ENCODE results near the gene ANKRD17.
"Not testable (repeated sequence)": the region's sequence is repeated elsewhere in the genome, so short reads cannot be mapped to it uniquely, and the experiment has no call there.

The ANKRD17 gene

DNA sequence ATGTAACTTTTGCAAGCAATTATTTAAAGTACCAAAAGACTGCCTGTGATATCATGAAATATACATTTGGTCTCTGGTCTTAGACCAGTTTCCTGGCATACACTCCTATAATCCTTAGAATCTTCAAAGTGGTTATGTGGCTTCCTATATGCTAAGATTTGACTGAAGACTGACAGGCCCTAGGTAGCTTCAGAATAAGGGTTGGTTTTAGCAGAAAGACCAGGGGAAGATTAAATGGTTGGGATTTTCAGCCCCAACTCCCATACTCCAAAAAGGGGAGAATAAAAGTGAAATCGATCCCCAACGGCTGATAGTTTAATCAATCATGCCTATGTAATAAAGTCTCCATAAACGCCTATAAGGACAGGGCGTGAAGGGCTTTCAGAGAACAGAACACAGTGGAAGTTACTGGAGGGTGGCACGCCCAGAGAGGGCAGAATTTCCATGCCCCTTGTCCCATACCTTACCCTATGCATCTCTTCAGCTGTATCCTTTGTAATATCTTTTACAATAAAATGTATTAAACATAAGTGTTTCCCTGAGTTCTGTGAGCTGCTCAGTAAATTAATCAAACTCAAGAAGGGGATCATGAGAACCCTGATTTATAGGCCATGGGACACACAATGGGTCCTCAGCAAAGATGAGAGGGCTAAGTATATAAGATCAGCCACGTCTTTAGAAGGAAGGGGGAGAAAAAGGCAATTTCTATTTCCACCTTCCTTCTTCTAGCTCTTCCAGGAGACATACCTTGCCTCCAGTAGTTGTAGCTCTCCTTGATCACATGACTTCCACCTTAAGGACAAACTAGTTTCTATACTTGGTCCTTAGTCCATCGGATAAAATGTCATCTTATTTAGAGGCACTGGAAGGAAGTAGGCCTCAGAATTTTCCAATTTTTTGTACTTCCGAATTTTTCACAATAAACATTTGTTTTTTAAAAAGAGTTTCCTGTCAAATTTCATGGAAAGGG lies 26.8 kb downstream of the ANKRD17 start:
- Mint-ChIP-seq H3K4me3 (no peak overlapping the region), H3K27me3 (no peaks in the 10 kb centered on the region), H3K4me1 (ENCODE audit: low read depth) (peaks cover 27% of the 10 kb centered on the region), H3K9me3 (no peaks in the 10 kb centered on the region), H3K36me3 (ENCODE audit: low read depth) (peaks cover 83% of the 10 kb centered on the region), H3K27ac (peak overlapping the region; percentile 26)
- no peak for DNase-seq

DNA sequence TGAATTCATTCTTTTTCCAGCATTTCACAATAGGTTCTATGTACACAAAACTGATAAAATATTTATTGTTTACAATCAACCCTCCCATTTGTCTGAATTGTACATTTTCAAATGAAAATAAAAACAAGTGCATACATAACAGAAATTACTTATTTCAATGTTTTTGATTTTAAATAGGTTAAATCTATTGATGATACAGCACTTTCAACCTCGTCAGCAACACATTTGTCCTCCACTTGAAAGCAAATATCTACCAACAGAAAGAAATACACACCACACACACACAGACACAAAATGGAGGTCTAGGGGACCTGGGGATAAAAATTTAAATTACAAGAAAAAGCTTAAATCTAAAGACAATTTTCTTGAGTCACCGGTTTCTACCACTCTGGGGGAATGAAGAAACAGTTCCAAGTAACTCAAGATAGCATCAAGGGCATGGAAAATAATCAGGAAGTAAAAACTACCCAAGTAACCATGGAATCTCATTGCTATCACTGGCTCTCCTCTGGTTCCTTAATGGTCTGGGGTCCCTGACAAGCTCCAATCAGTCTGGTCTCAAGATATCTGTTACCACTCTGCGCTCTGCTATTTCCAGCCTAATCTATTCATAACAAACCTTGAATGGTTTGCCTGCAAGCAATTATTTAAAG lies 27.6 kb downstream of the ANKRD17 start:
- Mint-ChIP-seq H3K36me3 (ENCODE audit: low read depth) (peaks cover 80% of the 10 kb centered on the region), H3K4me1 (ENCODE audit: low read depth) (peaks cover 25% of the 10 kb centered on the region), H3K27ac (no peak overlapping the region), H3K9me3 (no peaks in the 10 kb centered on the region), H3K27me3 (no peaks in the 10 kb centered on the region), H3K4me3 (no peak overlapping the region)
- DNase-seq, result no peak

DNA sequence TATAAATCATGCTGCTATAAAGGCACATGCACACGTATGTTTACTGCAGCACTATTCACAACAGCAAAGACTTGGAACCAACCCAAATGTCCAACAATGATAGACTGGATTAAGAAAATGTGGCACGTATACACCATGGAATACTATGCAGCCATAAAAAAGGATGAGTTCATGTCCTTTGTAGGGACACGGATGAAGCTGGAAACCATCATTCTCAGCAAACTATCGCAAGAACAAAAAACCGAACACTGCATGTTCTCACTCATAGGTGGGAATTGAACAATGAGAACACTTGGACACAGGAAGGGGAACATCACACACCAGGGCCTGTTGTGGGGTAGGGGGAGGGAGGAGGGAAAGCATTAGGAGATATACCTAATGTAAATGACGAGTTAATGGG lies 29.8 kb downstream of the ANKRD17 start:
- H3K36me3 Mint-ChIP-seq (ENCODE audit: low read depth), result peaks cover 68% of the 10 kb centered on the region
- H3K27me3 Mint-ChIP-seq, DNase-seq, H3K4me3 Mint-ChIP-seq, H3K27ac Mint-ChIP-seq, H3K9me3 Mint-ChIP-seq: not testable (repeated sequence)
- H3K4me1 Mint-ChIP-seq (ENCODE audit: low read depth), result peaks cover 29% of the 10 kb centered on the region

DNA sequence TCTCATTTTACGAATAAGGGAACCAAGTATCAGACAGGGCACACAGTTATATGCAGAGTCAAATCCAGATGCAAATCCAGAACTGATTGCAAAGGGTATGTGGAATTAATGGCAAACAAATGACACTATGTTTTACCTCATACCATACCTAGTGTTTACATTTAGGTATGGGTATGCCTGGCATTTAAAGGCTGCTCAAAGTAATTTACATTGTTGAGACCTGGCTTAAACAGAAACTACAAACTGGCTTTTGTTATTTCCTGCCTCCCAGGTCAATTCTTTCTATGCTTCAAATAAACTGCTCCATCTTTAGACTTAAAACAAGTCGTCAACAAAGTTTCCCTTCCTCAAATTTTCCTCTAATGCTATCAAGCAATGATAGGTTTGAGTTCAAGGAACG lies 33.7 kb downstream of the ANKRD17 start:
- Mint-ChIP-seq H3K27ac (peak overlapping the region; percentile 66), H3K4me3 (no peak overlapping the region), H3K4me1 (ENCODE audit: low read depth) (peaks cover 27% of the 10 kb centered on the region), H3K9me3 (no peaks in the 10 kb centered on the region), H3K27me3 (no peaks in the 10 kb centered on the region), H3K36me3 (ENCODE audit: low read depth) (peaks cover 47% of the 10 kb centered on the region)
- DNase-seq, result no peak

DNA sequence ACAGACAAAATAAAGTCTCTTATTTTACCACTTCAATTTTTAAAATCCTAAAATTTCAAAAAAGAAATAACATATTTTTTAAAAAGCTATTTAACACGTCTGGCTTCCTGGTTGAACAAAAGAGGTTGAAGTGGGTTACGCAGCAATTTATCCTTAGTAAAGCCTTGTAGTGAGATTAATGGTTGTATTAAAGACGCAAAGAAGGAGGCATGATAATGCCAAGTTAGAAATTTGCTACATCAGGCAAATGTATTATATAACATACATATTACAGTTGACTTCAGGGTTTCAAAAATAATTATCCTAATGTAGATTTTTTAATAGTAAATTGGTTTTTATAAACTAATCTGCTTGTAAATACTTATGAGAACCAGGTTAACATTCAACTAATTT lies 35.3 kb downstream of the ANKRD17 start:
- DNase-seq, result no peak
- no peak overlapping the region for H3K4me3 Mint-ChIP-seq
- H3K27me3 Mint-ChIP-seq, result no peaks in the 10 kb centered on the region
- peaks cover 48% of the 10 kb centered on the region for H3K36me3 Mint-ChIP-seq (ENCODE audit: low read depth)
- H3K27ac Mint-ChIP-seq, result no peak overlapping the region
- H3K9me3 Mint-ChIP-seq, result no peaks in the 10 kb centered on the region
- H3K4me1 Mint-ChIP-seq (ENCODE audit: low read depth), result peaks cover 36% of the 10 kb centered on the region

DNA sequence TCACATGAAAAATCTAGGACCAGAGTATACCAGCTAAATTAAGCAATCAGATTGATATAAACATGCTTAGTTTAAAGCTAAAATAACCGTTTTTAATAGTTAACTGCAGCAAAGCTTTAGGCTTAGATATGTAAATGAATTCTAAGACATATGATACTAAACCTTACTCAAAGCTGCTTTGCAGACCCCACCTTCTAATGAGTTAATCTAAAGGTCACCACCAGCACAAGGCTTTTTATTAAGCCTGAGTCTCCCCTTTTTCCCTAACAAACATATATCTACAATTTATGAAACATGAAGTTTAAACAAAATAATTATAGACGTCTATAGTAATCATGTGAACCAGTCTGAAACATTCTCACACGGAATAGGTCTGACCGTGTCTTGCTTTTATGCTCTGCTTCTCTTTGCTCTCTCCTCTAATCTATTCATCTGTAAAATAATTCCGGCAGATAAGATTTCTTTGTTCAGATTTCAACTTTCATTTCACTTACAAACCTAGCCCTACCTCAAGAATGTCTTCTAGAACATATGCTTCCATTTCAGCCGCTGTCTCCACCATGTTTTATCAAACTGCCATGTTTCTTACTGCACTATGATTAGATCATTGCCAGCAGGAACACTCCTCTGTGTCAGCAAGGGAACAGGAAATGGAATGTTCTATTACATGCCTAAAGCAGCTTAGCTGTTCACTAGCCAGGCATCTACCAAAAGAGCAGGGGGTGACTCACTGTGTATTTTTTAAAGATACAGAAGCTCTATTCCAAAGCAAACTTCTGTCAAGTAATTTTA lies 35.9 kb downstream of the ANKRD17 start:
- H3K4me1 Mint-ChIP-seq (ENCODE audit: low read depth), result peaks cover 37% of the 10 kb centered on the region
- H3K4me3 Mint-ChIP-seq, result no peak overlapping the region
- H3K27ac Mint-ChIP-seq, result no peak overlapping the region
- H3K36me3 Mint-ChIP-seq (ENCODE audit: low read depth), result peaks cover 51% of the 10 kb centered on the region
- H3K9me3 Mint-ChIP-seq, result no peaks in the 10 kb centered on the region
- no peaks in the 10 kb centered on the region for H3K27me3 Mint-ChIP-seq
- no peak for DNase-seq

DNA sequence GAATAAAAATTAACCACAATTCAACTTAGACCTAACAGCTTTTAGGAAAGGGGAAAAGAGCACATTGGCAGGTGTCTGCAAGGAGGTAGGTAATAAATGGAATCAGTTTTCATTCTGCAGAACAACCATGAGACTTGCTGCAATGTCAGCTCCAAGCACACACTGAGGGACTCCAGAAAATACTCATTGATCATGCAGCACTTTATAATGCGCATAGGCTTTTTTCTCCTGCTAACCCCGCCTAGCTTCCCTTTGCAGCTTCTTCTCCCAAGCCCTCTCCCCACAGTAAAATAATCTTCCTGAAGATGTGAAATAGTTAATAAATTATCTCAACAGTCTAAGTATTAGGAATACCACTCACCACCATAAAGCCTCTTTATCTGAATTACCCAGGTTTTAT lies 36.9 kb downstream of the ANKRD17 start:
- no peaks in the 10 kb centered on the region for H3K27me3 Mint-ChIP-seq
- peak overlapping the region; percentile 60 for H3K4me3 Mint-ChIP-seq
- H3K9me3 Mint-ChIP-seq, result no peaks in the 10 kb centered on the region
- peak overlapping the region; percentile 75 for H3K27ac Mint-ChIP-seq
- peaks cover 54% of the 10 kb centered on the region for H3K36me3 Mint-ChIP-seq (ENCODE audit: low read depth)
- peaks cover 45% of the 10 kb centered on the region for H3K4me1 Mint-ChIP-seq (ENCODE audit: low read depth)
- DNase-seq, result no peak

DNA sequence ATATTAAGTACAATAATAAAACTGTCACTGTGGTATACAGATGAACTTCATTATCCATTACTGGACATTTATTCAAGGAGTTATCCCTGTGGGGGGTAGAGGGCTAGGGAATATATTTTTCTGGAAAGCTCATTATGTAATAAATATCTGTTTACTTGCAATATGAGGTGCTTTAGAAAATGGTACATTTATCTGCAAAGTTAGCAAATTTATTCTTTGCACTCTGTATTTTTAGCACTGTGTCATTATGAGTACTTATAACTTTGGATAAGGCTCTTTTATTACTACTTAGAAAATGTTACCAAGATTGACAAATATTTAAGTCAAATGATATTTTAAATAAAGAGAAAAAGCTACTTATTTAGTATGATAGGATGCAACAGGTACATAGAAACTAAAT lies 37.8 kb downstream of the ANKRD17 start:
- Mint-ChIP-seq H3K9me3 (no peaks in the 10 kb centered on the region), H3K36me3 (ENCODE audit: low read depth) (peaks cover 55% of the 10 kb centered on the region), H3K27ac (no peak overlapping the region), H3K27me3 (no peaks in the 10 kb centered on the region), H3K4me3 (no peak overlapping the region), H3K4me1 (ENCODE audit: low read depth) (peaks cover 48% of the 10 kb centered on the region)
- DNase-seq, result no peak

DNA sequence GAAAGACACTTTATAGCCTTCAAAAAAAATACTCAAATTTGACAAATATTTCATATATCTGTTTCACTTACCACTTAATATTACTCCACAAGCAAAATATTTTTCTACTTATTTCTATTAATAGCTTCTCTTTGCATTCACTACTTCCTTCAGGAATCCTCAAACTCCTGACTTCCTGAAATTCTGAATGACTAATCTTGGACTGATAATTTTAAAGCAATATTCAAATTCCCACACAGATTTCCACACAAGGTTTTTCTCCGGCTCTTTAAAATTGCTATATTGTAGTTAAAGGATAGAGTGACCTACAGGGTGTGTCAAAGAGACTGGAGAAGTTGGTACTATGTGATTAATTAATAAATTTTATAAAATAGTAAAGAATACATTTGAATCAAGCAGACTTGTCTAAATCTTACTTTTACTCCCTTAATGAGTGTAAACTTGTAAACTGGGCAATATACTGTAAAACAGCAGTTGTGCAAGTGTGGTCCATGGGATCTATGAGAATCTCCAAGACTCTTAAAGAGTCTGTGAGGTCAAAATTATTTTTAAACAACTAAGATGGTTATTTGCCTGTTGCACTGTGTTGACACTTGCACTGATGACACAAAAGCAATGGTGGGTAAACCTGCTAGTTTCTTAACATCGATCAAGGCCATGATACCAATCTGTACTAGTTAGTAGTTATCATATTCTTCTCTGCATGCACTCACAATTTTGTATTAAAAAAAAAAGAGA lies 44.5 kb downstream of the ANKRD17 start:
- Mint-ChIP-seq H3K9me3 (no peaks in the 10 kb centered on the region), H3K27ac (no peak overlapping the region)

DNA sequence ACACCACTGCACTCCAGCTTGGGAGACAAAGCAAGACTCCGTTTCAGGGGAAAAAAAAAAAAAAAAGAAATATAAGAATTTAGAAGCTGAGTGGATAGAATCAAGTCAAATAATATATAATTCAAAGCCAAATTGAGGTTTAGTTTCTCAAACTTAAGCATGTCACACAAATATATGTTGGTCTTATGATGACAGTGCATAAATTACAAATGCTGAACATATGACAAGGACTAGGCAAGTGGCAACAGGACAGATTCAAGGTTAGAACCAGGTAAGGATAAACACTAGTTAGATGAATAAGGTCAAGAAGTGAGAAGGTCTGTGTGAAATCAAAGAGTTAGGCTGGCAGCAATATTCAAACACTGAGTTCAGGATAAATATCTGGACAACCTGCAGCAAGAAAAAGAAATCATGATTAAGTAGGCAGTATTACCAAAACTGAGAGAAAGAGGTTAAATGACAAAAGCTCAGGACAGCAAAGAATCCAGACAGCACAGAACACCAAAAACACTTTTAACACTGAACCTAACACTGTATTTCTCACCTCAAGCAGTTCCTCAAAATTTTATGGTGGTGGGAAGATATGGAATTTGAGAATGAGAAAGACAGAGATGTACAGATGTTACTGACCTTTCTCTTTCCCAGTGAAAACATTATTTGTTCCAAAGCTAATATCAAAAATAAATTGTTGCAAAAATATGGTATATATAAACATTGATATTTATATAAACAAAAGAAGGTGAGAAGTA lies 45.4 kb downstream of the ANKRD17 start:
- Mint-ChIP-seq H3K36me3 (ENCODE audit: low read depth) (peaks cover 82% of the 10 kb centered on the region), H3K27ac (peak overlapping the region; percentile 0), H3K4me3 (no peak overlapping the region)

More for the DNA sequence above, 44.5 kb downstream of the ANKRD17 start:
- no peak for DNase-seq
- Mint-ChIP-seq H3K27me3 (no peaks in the 10 kb centered on the region), H3K36me3 (ENCODE audit: low read depth) (peaks cover 80% of the 10 kb centered on the region), H3K4me1 (ENCODE audit: low read depth) (peaks cover 53% of the 10 kb centered on the region), H3K4me3 (no peak overlapping the region)

DNA sequence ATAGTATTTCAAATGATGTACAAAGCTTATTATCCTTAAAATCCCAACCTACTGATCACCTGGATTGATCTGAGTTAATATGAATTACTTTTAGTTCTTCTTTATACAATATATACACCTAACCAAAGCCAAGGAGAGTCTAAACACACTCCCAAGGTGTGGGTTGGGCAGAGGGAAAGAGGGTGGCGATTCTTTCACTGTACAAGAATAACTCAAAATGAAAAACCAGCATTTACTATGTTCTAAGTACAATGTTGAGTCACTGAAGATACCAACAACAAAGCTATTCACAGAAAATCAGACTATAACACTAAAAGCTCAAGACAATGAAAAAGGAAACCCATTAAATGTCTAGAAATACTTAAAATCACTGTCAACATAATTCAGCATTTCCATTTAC lies 46.6 kb downstream of the ANKRD17 start:
- peaks cover 77% of the 10 kb centered on the region for H3K36me3 Mint-ChIP-seq (ENCODE audit: low read depth)
- H3K9me3 Mint-ChIP-seq, result no peaks in the 10 kb centered on the region
- H3K4me3 Mint-ChIP-seq, result no peak overlapping the region
- no peak overlapping the region for H3K27ac Mint-ChIP-seq
- no peak for DNase-seq
- peaks cover 49% of the 10 kb centered on the region for H3K4me1 Mint-ChIP-seq (ENCODE audit: low read depth)
- H3K27me3 Mint-ChIP-seq, result no peaks in the 10 kb centered on the region

More for the DNA sequence above, 45.4 kb downstream of the ANKRD17 start:
- Mint-ChIP-seq H3K4me1 (ENCODE audit: low read depth) (peaks cover 52% of the 10 kb centered on the region), H3K9me3 (no peaks in the 10 kb centered on the region), H3K27me3 (no peaks in the 10 kb centered on the region)
- no peak for DNase-seq

DNA sequence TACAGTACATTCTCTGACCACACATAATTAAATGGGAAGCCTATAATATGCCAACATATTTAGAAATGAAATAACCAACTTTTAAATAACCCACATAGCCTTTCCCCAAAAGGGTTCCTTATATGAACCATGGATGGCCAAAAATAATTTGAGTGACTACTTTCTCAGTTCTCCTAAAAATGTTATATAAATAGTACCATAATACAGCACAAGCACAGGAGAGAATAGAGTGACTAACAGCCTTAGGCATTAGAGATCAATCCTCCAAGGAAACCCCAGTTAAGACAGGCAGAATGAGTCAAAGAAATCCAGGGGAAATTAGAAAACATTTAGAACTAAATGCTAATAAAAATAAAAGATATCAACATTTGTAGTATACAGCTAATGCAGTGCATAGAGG lies 50.2 kb downstream of the ANKRD17 start:
- Mint-ChIP-seq H3K36me3 (ENCODE audit: low read depth) (peaks cover 81% of the 10 kb centered on the region), H3K4me1 (ENCODE audit: low read depth) (peaks cover 49% of the 10 kb centered on the region), H3K9me3 (peaks cover 8% of the 10 kb centered on the region), H3K27ac (no peak overlapping the region), H3K27me3 (no peaks in the 10 kb centered on the region), H3K4me3 (no peak overlapping the region)
- DNase-seq, result no peak

DNA sequence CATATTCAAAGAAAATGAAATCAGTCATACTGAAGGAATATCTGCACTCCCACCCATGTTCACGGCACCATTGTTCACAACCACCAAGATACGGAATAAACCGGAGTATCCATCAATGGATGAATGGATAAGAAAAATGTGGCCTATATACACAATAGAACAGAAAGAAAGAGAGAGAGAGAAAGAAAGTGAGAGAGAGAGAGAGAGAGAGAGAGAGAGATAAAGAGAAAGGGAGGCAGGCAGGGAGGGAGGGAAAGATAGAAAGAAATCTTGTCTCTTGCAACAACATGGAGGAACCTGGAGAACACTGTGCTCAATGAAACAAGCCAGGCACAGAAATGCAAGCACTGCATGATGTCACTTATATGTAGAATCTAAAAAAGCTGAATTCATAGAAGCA lies 52.4 kb downstream of the ANKRD17 start:
- DNase-seq, result no peak
- no peak overlapping the region for H3K4me3 Mint-ChIP-seq
- H3K36me3 Mint-ChIP-seq (ENCODE audit: low read depth), result peaks cover 79% of the 10 kb centered on the region
- H3K4me1 Mint-ChIP-seq (ENCODE audit: low read depth), result peaks cover 50% of the 10 kb centered on the region
- peaks cover 13% of the 10 kb centered on the region for H3K9me3 Mint-ChIP-seq
- H3K27ac Mint-ChIP-seq, result no peak overlapping the region
- no peaks in the 10 kb centered on the region for H3K27me3 Mint-ChIP-seq
